HepG2 (cell line): ENCODE results near the gene ZSCAN4. TPM values are rescaled to one million over a fixed set of nuclear protein-coding genes. Genes with fewer than 3 reads are reported as not detected.

Experiments
- ATAC-seq: fragments of 200-7000 bp; cut with Tn5 transposase; 3 replicates; pipeline ENCODE4 v1.9.1; 2020; ENCODE audit warnings: mild to moderate bottlenecking, moderate library complexity
- BruUV-seq: library from RNA; stranded (reverse); fragments of 400-500 nt; replicated peaks from 2 replicates; lab custom pipeline; 2021; lab: Mats Ljungman, UMichigan
- CTCF ChIA-PET: fragments of 300-600 bp; formaldehyde crosslinking; extraction: SDS; loops from one replicate; lab custom pipeline; 2021; ENCODE audit warnings: low total read pairs, inconsistent platforms, low intra/inter-chr PET ratio; lab: Yijun Ruan, JAX
- POLR2A ChIA-PET: fragments of 350-600 bp; sonication (Branson Sonifier 250); formaldehyde crosslinking; loops from one replicate; lab custom pipeline; 2020; ENCODE audit warnings: antibody characterized with exemption, inconsistent platforms; lab: Yijun Ruan, JAX
- DNase-seq: peaks from one replicate; pipeline ENCODE4 v3.0.0-alpha.2; 2015; ENCODE audit warnings: low spot score
- FAIRE-seq: peaks from 3 replicates; lab custom pipeline; 2011; peaks lifted over from hg19 to GRCh38; lab: Jason Lieb, UNC
- H2AFZ ChIP-seq: one replicate; pipeline ENCODE4 v1.6.1; 2011; ENCODE audit warnings: low read length, inconsistent platforms
- H3K27ac ChIP-seq: fragments of 300-600 bp; 3 replicates; pipeline ENCODE4 v1.8.0; 2011; ENCODE audit warnings: mixed run types, mild to moderate bottlenecking, mixed read lengths, low read length, inconsistent platforms; ENCODE audit not compliant: insufficient read depth; ENCODE audit errors: extremely low read length
- H3K27me3 ChIP-seq, 2 experiments: fragments of 200-600 bp in 1 of 2; 2 replicates in 1 of 2; 3 replicates in 1 of 2; pipeline versions ENCODE4 v1.6.0 to v1.8.0; 2011; ENCODE audit warnings: low read length in 2 of 2, mild to moderate bottlenecking in 2 of 2, moderate library complexity in 2 of 2, inconsistent platforms in 1 of 2; ENCODE audit not compliant: insufficient read depth in 2 of 2, control insufficient read depth in 1 of 2
- H3K36me3 ChIP-seq, 2 experiments: fragments of 200-600 bp in 1 of 2; replicated peaks in 1 of 2; 2 replicates in 1 of 2; 3 replicates in 1 of 2; pipeline versions ENCODE4 v1.5.1 to v1.8.0; 2011; ENCODE audit warnings: low read length in 2 of 2, inconsistent platforms in 1 of 2; ENCODE audit not compliant: insufficient read depth in 2 of 2, control insufficient read depth in 1 of 2
- H3K4me1 ChIP-seq: 2 replicates; pipeline ENCODE4 v1.5.1; 2012; ENCODE audit warnings: low read length, inconsistent platforms; ENCODE audit not compliant: insufficient read depth
- H3K4me2 ChIP-seq: 2 replicates; pipeline ENCODE4 v1.6.0; 2011; ENCODE audit warnings: low read depth, low read length, inconsistent platforms
- H3K4me3 ChIP-seq, 3 experiments: fragments of 200-600 bp in 1 of 3; sonication (generic), shearing (Covaris generic) in 1 of 3; replicated peaks in 1 of 3; 2 replicates each; pipeline ENCODE4 v1.5.1; 2011 to 2016; ENCODE audit warnings: low read length in 3 of 3, inconsistent platforms in 2 of 3, low read depth in 2 of 3, mild to moderate bottlenecking in 2 of 3, control low read depth in 1 of 3, mixed read lengths in 1 of 3; ENCODE audit not compliant: insufficient read depth in 1 of 3
- H3K79me2 ChIP-seq: one replicate; pipeline ENCODE4 v1.6.1; 2011; ENCODE audit warnings: low read length, inconsistent platforms; ENCODE audit not compliant: insufficient read depth
- H3K9ac ChIP-seq: 2 replicates; pipeline ENCODE4 v1.6.0; 2011; ENCODE audit warnings: mild to moderate bottlenecking, low read depth, low read length, inconsistent platforms; ENCODE audit not compliant: insufficient read depth
- H3K9me3 ChIP-seq: 2 replicates; pipeline ENCODE4 v1.5.1; 2012; ENCODE audit warnings: mild to moderate bottlenecking, low read length
- H4K20me1 ChIP-seq: 2 replicates; pipeline ENCODE4 v1.6.0; 2011; ENCODE audit warnings: inconsistent platforms, mild to moderate bottlenecking, low read length, moderate library complexity; ENCODE audit not compliant: insufficient read depth
- HBP1 ChIP-seq: IDR thresholded peaks from 2 replicates; pipeline ENCODE4 v1.6.1; 2016; ENCODE audit warnings: low read depth, control low read depth
- HES4 ChIP-seq: sonication (generic); formaldehyde crosslinking; IDR thresholded peaks from 2 replicates; pipeline ENCODE4 v1.9.0; 2021; ENCODE audit warnings: mild to moderate bottlenecking, missing genetic modification reagents, borderline replicate concordance
- KAT2B ChIP-seq: fragments of 150-350 bp; IDR thresholded peaks from 2 replicates; pipeline ENCODE4 v1.6.1; 2014; ENCODE audit warnings: low read depth, low read length, borderline replicate concordance
- PAF1 ChIP-seq: IDR thresholded peaks from 2 replicates; pipeline ENCODE4 v1.6.1; 2016; ENCODE audit warnings: missing genetic modification reagents, missing compliant biosample characterization
- RCOR2 ChIP-seq: IDR thresholded peaks from 2 replicates; pipeline ENCODE4 v1.6.1; 2016; ENCODE audit warnings: missing biosample characterization, missing genetic modification reagents
- SNAPC5 ChIP-seq: sonication (generic); formaldehyde crosslinking; IDR thresholded peaks from 2 replicates; pipeline ENCODE4 v1.8.1; 2023; ENCODE audit warnings: mild to moderate bottlenecking, missing genetic modification reagents, borderline replicate concordance
- TBX3 ChIP-seq: fragments of 450-650 bp; IDR thresholded peaks from 2 replicates; pipeline ENCODE4 v1.6.1; 2017; ENCODE audit warnings: antibody characterized with exemption, mild to moderate bottlenecking, inconsistent platforms, borderline replicate concordance
- ZNF501 ChIP-seq: sonication (generic); formaldehyde crosslinking; IDR thresholded peaks from 2 replicates; pipeline ENCODE4 v1.5.1; 2020; ENCODE audit warnings: mild to moderate bottlenecking, moderate library complexity, missing genetic modification reagents
- ZNF572 ChIP-seq: sonication (generic); formaldehyde crosslinking; IDR thresholded peaks from 2 replicates; pipeline ENCODE4 v1.5.1; 2020; ENCODE audit warnings: mild to moderate bottlenecking, missing genetic modification reagents
- ZNF597 ChIP-seq: sonication (generic); formaldehyde crosslinking; IDR thresholded peaks from 2 replicates; pipeline ENCODE4 v1.5.0; 2020; ENCODE audit warnings: missing genetic modification reagents
- WGBS: methylation state at CpG from one replicate; pipeline ENCODE4 v1.1.6; 2017; ENCODE audit warnings: low lambda C conversion rate; 5-methylcytosine and 5-hydroxymethylcytosine counted together
- in situ Hi-C: cut with HindIII; loops from 2 replicates; pipeline ENCODE4 v1.10.0; 2017; ENCODE audit warnings: low pct_unique_long_range_greater_than_20kb; ENCODE audit not compliant: extremely low pct_ligation_motif_present
- intact Hi-C: fragments of 100-400 bp; cut with micrococcal nuclease; formaldehyde crosslinking; loops from one replicate; pipeline ENCODE4 v1.10.0; 2022; ENCODE audit not compliant: unreplicated experiment
- polyA plus RNA-seq, 8 experiments: library from polyadenylated mRNA; depleted of rRNA in 3 of 8; stranded (reverse) in 7 of 8; unstranded in 1 of 8; fragments of >200 nt; fragmentation: Illumina TruSeq in 4 of 8; extraction: Trizol in 4 of 8; gene quantifications; 2 replicates each; pipeline versions ENCODE4 v1.2.1 to v1.2.3, GENCODE V29; 2011 to 2016; ENCODE audit warnings: low read depth in 4 of 8, missing spikeins in 1 of 8, mixed read lengths in 1 of 8; ENCODE audit not compliant: insufficient read depth in 1 of 8
- total RNA-seq, 5 experiments: library from RNA; depleted of rRNA; stranded (reverse); fragments of >200 nt; fragmentation: Illumina TruSeq; extraction: Trizol; gene quantifications; 2 replicates each; pipeline ENCODE4 v1.2.3, GENCODE V29; 2016; ENCODE audit warnings: low read depth in 1 of 5
- TF ChIP-seq, protein P1 (sequence below): sonication (generic); formaldehyde crosslinking; IDR thresholded peaks from 2 replicates; pipeline ENCODE4 v1.5.0; 2020; ENCODE audit warnings: mild to moderate bottlenecking, missing genetic modification reagents, moderate library complexity
- TF ChIP-seq, protein P2 (sequence below): IDR thresholded peaks from 2 replicates; pipeline ENCODE4 v1.6.1; 2018; ENCODE audit warnings: missing genetic modification reagents

ZSCAN4 gene
- total and polyA plus RNA-seq, 2 of the 13 experiments (the other 11 are each of a cell fraction or from before 2014, with no cell fraction given), result 0.60 to 0.73 TPM

- CTCF ChIA-PET, result no interaction called here
- H3K36me3 ChIP-seq, result peaks cover 0 to 1% of the 10 kb centered on the region in 2 experiments; a peak in 2 of 5 replicates
Measured at GRCh38 chr19:57720878-57721277, 52.1 kb downstream of the ZSCAN4 start.

More at GRCh38 chr19:57720878-57721277, 52.1 kb downstream of the ZSCAN4 start:
- no peaks in the 10 kb centered on the region for H4K20me1 ChIP-seq
- POLR2A ChIA-PET, result no interaction called here
- no peaks in the 10 kb centered on the region for H3K9me3 ChIP-seq
- intact Hi-C loops, result no loop called here
- DNase-seq (no peak), FAIRE-seq (no peak), ATAC-seq (no peak)
- H3K79me2 ChIP-seq, result no peaks in the 10 kb centered on the region
- H3K27ac ChIP-seq, result no peak overlapping the region
- no peaks in the 10 kb centered on the region for H3K4me1 ChIP-seq
- no peak overlapping the region for H2AFZ ChIP-seq
- in situ Hi-C loops, result no loop called here
- WGBS, result over 99% methylated on average over 10 of the region's 10 CpGs
- TF ChIP-seq ZNF572 (CRISPR knock-in tag) (no peak), HBP1 (CRISPR knock-in tag) (no peak), KAT2B (no peak), ZNF501 (CRISPR knock-in tag) (no peak), PAF1 (CRISPR knock-in tag) (no peak), ZNF597 (CRISPR knock-in tag) (no peak), TBX3 (no peak), HES4 (CRISPR knock-in tag) (no peak), SNAPC5 (no peak), RCOR2 (CRISPR knock-in tag) (no peak)
- TF ChIP-seq, protein P1, sequence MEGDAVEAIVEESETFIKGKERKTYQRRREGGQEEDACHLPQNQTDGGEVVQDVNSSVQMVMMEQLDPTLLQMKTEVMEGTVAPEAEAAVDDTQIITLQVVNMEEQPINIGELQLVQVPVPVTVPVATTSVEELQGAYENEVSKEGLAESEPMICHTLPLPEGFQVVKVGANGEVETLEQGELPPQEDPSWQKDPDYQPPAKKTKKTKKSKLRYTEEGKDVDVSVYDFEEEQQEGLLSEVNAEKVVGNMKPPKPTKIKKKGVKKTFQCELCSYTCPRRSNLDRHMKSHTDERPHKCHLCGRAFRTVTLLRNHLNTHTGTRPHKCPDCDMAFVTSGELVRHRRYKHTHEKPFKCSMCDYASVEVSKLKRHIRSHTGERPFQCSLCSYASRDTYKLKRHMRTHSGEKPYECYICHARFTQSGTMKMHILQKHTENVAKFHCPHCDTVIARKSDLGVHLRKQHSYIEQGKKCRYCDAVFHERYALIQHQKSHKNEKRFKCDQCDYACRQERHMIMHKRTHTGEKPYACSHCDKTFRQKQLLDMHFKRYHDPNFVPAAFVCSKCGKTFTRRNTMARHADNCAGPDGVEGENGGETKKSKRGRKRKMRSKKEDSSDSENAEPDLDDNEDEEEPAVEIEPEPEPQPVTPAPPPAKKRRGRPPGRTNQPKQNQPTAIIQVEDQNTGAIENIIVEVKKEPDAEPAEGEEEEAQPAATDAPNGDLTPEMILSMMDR, result no peak
- TF ChIP-seq, protein P2, sequence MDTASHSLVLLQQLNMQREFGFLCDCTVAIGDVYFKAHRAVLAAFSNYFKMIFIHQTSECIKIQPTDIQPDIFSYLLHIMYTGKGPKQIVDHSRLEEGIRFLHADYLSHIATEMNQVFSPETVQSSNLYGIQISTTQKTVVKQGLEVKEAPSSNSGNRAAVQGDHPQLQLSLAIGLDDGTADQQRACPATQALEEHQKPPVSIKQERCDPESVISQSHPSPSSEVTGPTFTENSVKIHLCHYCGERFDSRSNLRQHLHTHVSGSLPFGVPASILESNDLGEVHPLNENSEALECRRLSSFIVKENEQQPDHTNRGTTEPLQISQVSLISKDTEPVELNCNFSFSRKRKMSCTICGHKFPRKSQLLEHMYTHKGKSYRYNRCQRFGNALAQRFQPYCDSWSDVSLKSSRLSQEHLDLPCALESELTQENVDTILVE (CRISPR knock-in tag), result no peak
- H3K4me3 ChIP-seq, result no peak overlapping the region
- no TSS peak for BruUV-seq
- no peak overlapping the region for H3K4me2 ChIP-seq
- no peak overlapping the region for H3K9ac ChIP-seq
- no peaks in the 10 kb centered on the region for H3K27me3 ChIP-seq
